Heart right ventricle (tissue), 16 donors: ENCODE data around the gene OMD. TPM values are rescaled to one million over a fixed set of nuclear protein-coding genes. Genes with fewer than 3 reads are reported as not detected.
A peak's percentile ranks its signal among the peaks of the same experiment; 100 is the strongest.

Experiments used
- ATAC-seq, 8 donors: fragments of 200-7000 bp; cut with Tn5 transposase; one replicate each; pipeline ENCODE4 v1.9.1; 2020; ENCODE audit warnings: mild to moderate bottlenecking in 8 of 8, moderate library complexity in 8 of 8, moderate number of reproducible peaks in 1 of 8
- DNase-seq, 2 donors: peaks; one replicate each; pipeline ENCODE4 v3.0.0-alpha.2; 2020
- H3K27ac ChIP-seq, 10 donors: fragments of 200-600 bp; sonication (generic) in 2 of 10; one replicate each; pipeline versions ENCODE4 v1.5.0 to v1.8.0; 2020 to 2022; ENCODE audit warnings: mild to moderate bottlenecking in 3 of 10
- H3K27me3 ChIP-seq, 7 donors: fragments of 200-600 bp; one replicate each; pipeline ENCODE4 v1.8.0; 2021 to 2022; ENCODE audit warnings: mild to moderate bottlenecking in 2 of 7
- H3K36me3 ChIP-seq, 9 donors: fragments of 200-600 bp; sonication (generic) in 1 of 9; one replicate each; pipeline versions ENCODE4 v1.5.0 to v1.8.0; 2020 to 2022; ENCODE audit warnings: mild to moderate bottlenecking in 2 of 9
- H3K4me1 ChIP-seq, 9 donors: fragments of 200-600 bp; sonication (generic) in 1 of 9; one replicate each; pipeline versions ENCODE4 v1.5.0 to v1.8.0; 2020 to 2022; ENCODE audit warnings: mild to moderate bottlenecking in 4 of 9
- H3K4me3 ChIP-seq, 10 donors: fragments of 200-600 bp; sonication (generic) in 2 of 10; one replicate each; pipeline versions ENCODE4 v1.5.0 to v1.8.0; 2020 to 2022; ENCODE audit warnings: mild to moderate bottlenecking in 7 of 10, moderate library complexity in 2 of 10
- H3K9me3 ChIP-seq, 11 donors: fragments of 200-600 bp in 10 of 11; sonication (generic) in 2 of 11; one replicate each; pipeline versions ENCODE4 v1.5.0 to v1.8.0; 2013 to 2022; ENCODE audit warnings: mild to moderate bottlenecking in 2 of 11, control low read depth in 1 of 11, moderate library complexity in 1 of 11
- WGBS, 2 donors: extraction: QIAGEN DNeasy Blood & Tissue Kit; methylation state at CpG; one replicate each; pipeline ENCODE4 v1.1.7; 2013; ENCODE audit warnings: inconsistent platforms in 1 of 2; 5-methylcytosine and 5-hydroxymethylcytosine counted together
- intact Hi-C, 10 donors: fragments of 100-400 bp; cut with DNase I; formaldehyde crosslinking; loops; one replicate each; pipeline versions ENCODE4 v1.11.1 to v1.14.2; 2022
- polyA plus RNA-seq, 2 donors: library from polyadenylated mRNA; stranded (reverse); fragments of 200-250 nt; gene quantifications; one replicate each; pipeline ENCODE4 v1.2.3, GENCODE V29; 2013
- total RNA-seq, 10 donors: library from RNA; stranded (reverse); fragmentation: NEBNext Ultra II Directional in 3 of 10; extraction: Animal tissue kit (Norgen Biotek cat#: 25700) in 3 of 10; gene quantifications; one replicate each; pipeline versions ENCODE4 v1.2.1 to v1.2.4, GENCODE V29; 2021 to 2023
- TF ChIP-seq, protein P1 (sequence below), 9 donors: fragments of 200-600 bp; sonication (generic) in 2 of 9; IDR thresholded peaks; one replicate each; pipeline versions ENCODE4 v1.5.0 to v1.8.0; 2021 to 2022; ENCODE audit warnings: antibody characterized with exemption in 9 of 9, mild to moderate bottlenecking in 5 of 9, moderate library complexity in 1 of 9
- donor health status: Arrhythmogenic right ventricular cardiomyopathy.
- donor health status: ischemic (EF 13 %, LVEDD 7.1; RV severe dilation, severe dysfunction).
- donor health status: healthy with polysubstance abuse.
- donor health status: DM: no; HTN: yes; CAD: no.
- donor health status: DM: no; HTN: no; CAD: no.
- donor health status: ischemic (EF 25% LVEDD 6.9; RV normal size, moderate dysfunction).
- donor health status: ischemic (EF 25% LVEDD 5.7; RV mildly dilated, moderate dysfunction).
- donor health status: healthy.
- donor health status: DM: yes; HTN: yes; CAD: no.
- donor health status: Ischemic cardiomyopathy.
- donor health status: ischemic (EF 35%, LVEDD 5.7; RV mildly dilated, moderate dysfunction).
- donor health status: nonischemic (EF 11% LVEDD 7.7; RV severe dilation, severe dysfunction).
- donor health status: DM: yes; HTN: yes; CAD: no.
- donor health status: PGD.
- donor health status: ischemic (EF 29% LVEDD 5.4; RV normal size, mild dysfunction).
- donor health status: nonischemic (EF 23%, LVEDD 6.1; RV moderate dilation, normal function).

OMD gene
- total and polyA plus RNA-seq, 12 donors, result 2.1 to 11.4 (median 4.0) TPM

DNA sequence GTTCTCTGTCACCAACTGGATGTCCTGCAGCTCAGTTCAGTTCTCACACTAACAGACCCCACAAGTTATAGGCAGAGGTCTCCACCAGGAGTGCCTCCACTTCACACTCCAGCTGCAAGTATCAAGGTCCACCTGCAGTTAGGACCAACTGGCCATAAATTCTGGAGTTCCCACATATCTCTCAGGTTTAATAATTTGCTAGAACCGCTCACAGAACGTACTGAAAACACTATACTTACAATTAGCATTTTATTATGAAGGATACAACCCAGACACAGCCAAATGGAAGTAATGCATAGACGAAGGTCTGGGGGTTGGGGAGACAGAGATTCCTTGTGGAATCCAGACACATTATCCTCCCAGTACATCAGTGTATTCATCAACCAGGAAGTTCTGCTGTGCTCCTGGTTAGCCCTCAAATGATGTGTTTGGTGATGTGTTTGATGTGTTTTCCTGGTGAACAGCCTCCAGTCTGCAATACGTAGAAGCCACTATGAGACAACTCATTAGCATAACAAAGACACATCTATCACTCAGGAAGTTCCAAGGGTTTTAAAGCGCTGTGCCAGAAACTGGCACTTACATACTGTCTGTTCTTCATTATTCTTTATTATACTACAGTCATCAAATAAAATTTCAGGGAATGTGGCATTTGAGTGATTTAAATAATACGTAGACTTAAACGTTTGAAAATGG, 45.3 kb downstream of the OMD start:
- TF ChIP-seq, protein P1, sequence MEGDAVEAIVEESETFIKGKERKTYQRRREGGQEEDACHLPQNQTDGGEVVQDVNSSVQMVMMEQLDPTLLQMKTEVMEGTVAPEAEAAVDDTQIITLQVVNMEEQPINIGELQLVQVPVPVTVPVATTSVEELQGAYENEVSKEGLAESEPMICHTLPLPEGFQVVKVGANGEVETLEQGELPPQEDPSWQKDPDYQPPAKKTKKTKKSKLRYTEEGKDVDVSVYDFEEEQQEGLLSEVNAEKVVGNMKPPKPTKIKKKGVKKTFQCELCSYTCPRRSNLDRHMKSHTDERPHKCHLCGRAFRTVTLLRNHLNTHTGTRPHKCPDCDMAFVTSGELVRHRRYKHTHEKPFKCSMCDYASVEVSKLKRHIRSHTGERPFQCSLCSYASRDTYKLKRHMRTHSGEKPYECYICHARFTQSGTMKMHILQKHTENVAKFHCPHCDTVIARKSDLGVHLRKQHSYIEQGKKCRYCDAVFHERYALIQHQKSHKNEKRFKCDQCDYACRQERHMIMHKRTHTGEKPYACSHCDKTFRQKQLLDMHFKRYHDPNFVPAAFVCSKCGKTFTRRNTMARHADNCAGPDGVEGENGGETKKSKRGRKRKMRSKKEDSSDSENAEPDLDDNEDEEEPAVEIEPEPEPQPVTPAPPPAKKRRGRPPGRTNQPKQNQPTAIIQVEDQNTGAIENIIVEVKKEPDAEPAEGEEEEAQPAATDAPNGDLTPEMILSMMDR (IDR thresholded peaks at IDR 0.05), result no peak
- WGBS, 2 donors, result 81 to 84% methylated on average over 7 of the region's 7 CpGs
- ATAC-seq, result no peak
- Histone ChIP-seq H3K9me3 (peaks cover 0 to 26% (median 8%) of the 10 kb centered on the region in 11 donors), H3K36me3 (no peaks in the 10 kb centered on the region), H3K4me1 (peaks cover 0 to 4% (median 0%) of the 10 kb centered on the region in 9 donors), H3K4me3 (no peak overlapping the region), H3K27ac (no peak overlapping the region), H3K27me3 (no peaks in the 10 kb centered on the region)
- DNase-seq, result no peak
- intact Hi-C loops, result no loop called here

DNA sequence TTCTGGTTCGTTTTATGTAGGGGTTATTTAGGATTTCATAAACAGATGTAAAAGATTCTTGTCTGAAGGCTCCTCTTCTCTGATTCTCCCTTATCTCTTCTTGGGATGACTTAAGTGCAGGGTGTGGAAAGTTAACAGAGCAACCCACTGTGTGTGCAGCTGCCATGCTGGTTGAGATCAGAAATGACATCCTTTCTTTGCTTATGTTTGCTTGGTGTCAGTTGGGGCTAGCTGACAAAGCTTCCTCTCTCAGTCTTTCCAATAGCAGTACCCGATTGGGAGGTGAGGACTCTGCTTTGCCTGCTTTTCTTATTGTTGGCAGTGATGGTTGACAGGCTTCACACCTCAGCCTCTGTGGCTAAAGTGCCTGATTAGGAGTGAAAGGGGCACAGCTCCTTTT, 46.4 kb downstream of the OMD start:
- Histone ChIP-seq H3K27ac (peak overlapping the region in 1 of 10 donors; percentile 41), H3K9me3 (peaks cover 0 to 37% (median 16%) of the 10 kb centered on the region in 11 donors), H3K4me1 (peaks cover 0 to 4% (median 0%) of the 10 kb centered on the region in 9 donors), H3K4me3 (no peak overlapping the region), H3K36me3 (no peaks in the 10 kb centered on the region), H3K27me3 (no peaks in the 10 kb centered on the region)
- intact Hi-C loops, result no loop called here
- TF ChIP-seq, protein P1 (IDR thresholded peaks at IDR 0.05), result no peak
- DNase-seq (no peak), ATAC-seq (no peak)
- WGBS, 2 donors, result 39 to 49% methylated on average over 2 of the region's 2 CpGs

DNA sequence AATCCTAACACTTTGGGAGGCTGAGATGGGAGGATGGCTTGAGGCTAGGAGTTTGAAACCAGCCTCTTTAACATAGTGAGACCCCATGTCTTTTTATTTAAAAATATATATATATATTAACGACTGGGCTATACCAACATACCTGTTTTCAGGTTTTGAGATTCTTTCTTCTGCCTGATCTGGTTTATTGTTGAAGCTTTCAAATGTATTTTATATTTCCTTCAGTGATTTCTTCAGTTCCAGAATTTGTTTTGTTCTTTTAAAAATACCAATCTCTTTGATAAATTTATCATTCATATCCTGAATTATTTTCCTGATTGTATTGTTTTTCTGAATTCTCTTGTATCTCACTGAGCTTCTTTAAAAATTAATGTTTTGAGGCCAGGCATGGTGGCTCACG, 51.1 kb downstream of the OMD start:
- TF ChIP-seq, protein P1 (IDR thresholded peaks at IDR 0.05), result no peak
- Histone ChIP-seq H3K27me3 (no peaks in the 10 kb centered on the region), H3K4me3 (no peak overlapping the region), H3K36me3 (no peaks in the 10 kb centered on the region), H3K9me3 (peaks cover 0 to 47% (median 23%) of the 10 kb centered on the region in 11 donors), H3K4me1 (peaks cover 0 to 4% (median 0%) of the 10 kb centered on the region in 9 donors), H3K27ac (no peak overlapping the region)
- 95 to 96% methylated on average over 2 of the region's 2 CpGs for WGBS, 2 donors
- ATAC-seq, result no peak
- no peak for DNase-seq
- intact Hi-C loops, result no loop called here

DNA sequence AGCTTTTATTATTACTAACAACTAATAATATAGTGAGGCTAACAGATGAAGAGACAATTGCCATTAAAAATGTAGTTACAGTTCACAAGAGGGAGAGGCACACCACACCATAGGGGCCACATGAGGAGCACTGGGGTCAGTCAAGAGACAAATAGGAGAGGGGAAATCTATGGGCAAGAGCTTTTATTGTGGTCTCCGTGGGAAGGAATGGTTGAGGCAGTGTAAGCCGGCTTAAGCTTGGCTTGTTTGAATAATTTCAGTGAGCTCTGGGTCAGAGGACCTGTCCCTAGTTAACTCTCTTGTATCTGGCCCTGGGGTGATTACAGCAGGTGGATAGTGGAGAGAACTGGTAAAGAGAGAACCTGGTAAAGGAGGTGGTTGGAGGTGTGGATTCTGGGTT, 55.2 kb downstream of the OMD start:
- no peaks in the 10 kb centered on the region for H3K27me3 ChIP-seq
- no peak overlapping the region for H3K27ac ChIP-seq
- ATAC-seq (no peak), DNase-seq (no peak)
- H3K4me3 ChIP-seq, result no peak overlapping the region
- TF ChIP-seq, protein P1 (IDR thresholded peaks at IDR 0.05), result no peak
- intact Hi-C loops, result no loop called here
- H3K4me1 ChIP-seq, result no peaks in the 10 kb centered on the region
- WGBS, 2 donors, result 50 to 56% methylated on average over 2 of the region's 2 CpGs
- peaks cover 0 to 14% (median 0%) of the 10 kb centered on the region in 9 donors for H3K36me3 ChIP-seq
- H3K9me3 ChIP-seq, result peaks cover 0 to 31% (median 11%) of the 10 kb centered on the region in 11 donors

Other genes with a start within 250 kb of the OMD start
- 10 to 100 TPM; 48.0 to 79.6 (median 62.7) TPM for gene IARS1, start 130.8 kb downstream of the OMD start, total RNA-seq
- gene IARS1, start 130.8 kb downstream of the OMD start, polyA plus RNA-seq, result 10 to 100 TPM in 1 of 2 donors, 1 to 10 TPM in 1; 9.0 to 54.7 TPM
- gene NOL8, start 99.1 kb downstream of the OMD start, total RNA-seq, result 10 to 100 TPM; 12.6 to 19.1 (median 15.0) TPM
- 10 to 100 TPM in 1 of 2 donors, 1 to 10 TPM in 1; 9.1 to 27.4 TPM for gene NOL8, start 99.1 kb downstream of the OMD start, polyA plus RNA-seq
- gene CENPP, start 98.5 kb downstream of the OMD start, total RNA-seq, result 1 to 10 TPM; 1.3 to 5.2 (median 3.1) TPM
- gene CENPP, start 98.5 kb downstream of the OMD start, polyA plus RNA-seq, result 1 to 10 TPM; 1.3 to 1.4 TPM
- gene OGN, start 19.9 kb downstream of the OMD start, total RNA-seq, result 10 to 100 TPM in 7 of 10 donors, 1 to 10 TPM in 3; 2.2 to 25.9 (median 13.0) TPM
- 1 to 10 TPM; 3.5 to 4.2 TPM for gene OGN, start 19.9 kb downstream of the OMD start, polyA plus RNA-seq
- 10 to 100 TPM in 8 of 10 donors, 1 to 10 TPM in 2; 2.3 to 29.6 (median 19.4) TPM for gene ASPN, start 58.0 kb upstream of the OMD start, total RNA-seq
- gene ASPN, start 58.0 kb upstream of the OMD start, polyA plus RNA-seq, result 10 to 100 TPM in 1 of 2 donors, 1 to 10 TPM in 1; 3.2 to 11.4 TPM
- gene ECM2, start 111.5 kb upstream of the OMD start, total RNA-seq, result 10 to 100 TPM in 3 of 10 donors, 1 to 10 TPM in 7; 4.2 to 14.9 (median 9.2) TPM
- 1 to 10 TPM; 2.1 to 8.0 TPM for gene ECM2, start 111.5 kb upstream of the OMD start, polyA plus RNA-seq
- gene IPPK, start 245.7 kb upstream of the OMD start, total RNA-seq, result 10 to 100 TPM in 2 of 10 donors, 1 to 10 TPM in 8; 6.5 to 17.8 (median 8.5) TPM
- gene IPPK, start 245.7 kb upstream of the OMD start, polyA plus RNA-seq, result 1 to 10 TPM; 5.2 to 8.2 TPM